Mammary microvascular endothelial cell (primary cell): Measurements from ENCODE around the gene WDR33. TPM values are rescaled to one million over a fixed set of nuclear protein-coding genes. Genes with fewer than 3 reads are reported as not detected.

Experiments
- total RNA-seq: library from RNA; depleted of rRNA; stranded (reverse); fragments of >200 nt; gene quantifications from 2 replicates; pipeline ENCODE4 v1.2.3, GENCODE V29; 2015

WDR33 gene
- total RNA-seq: 17.3 and 19.8 TPM in 2 replicates

GRCh38 chr2:127810619-127811396 is at the start of gene WDR33:
Gene WDR33 (minus strand): TSS chr2:127811171. CDS start chr2:127770981, 40,190 bp downstream.

GRCh38 chr2:127701193-127701650 is 109.7 kb downstream of the WDR33 start, which contains the start of gene SFT2D3:
Gene SFT2D3 (plus strand): TSS chr2:127701497. CDS start chr2:127701529, 32 bp downstream.

GRCh38 chr2:127675331-127676261 is 135.4 kb downstream of the WDR33 start, which contains the start of gene LIMS2:
Gene LIMS2 (minus strand): TSS chr2:127675530. CDS start chr2:127675024, 506 bp downstream.

Other genes starting within 250 kb of the WDR33 start
- gene GPR17, start 165.0 kb downstream of the WDR33 start, total RNA-seq: not detected in 2 replicates
- 43.8 and 47.4 TPM in 2 replicates for gene LIMS2, start 135.6 kb downstream of the WDR33 start, total RNA-seq
- 5.4 and 7.8 TPM in 2 replicates for gene SFT2D3, start 109.7 kb downstream of the WDR33 start, total RNA-seq
- gene POLR2D, start 47.0 kb upstream of the WDR33 start, total RNA-seq: 16.0 and 21.1 TPM in 2 replicates
- 10.1 and 10.9 TPM in 2 replicates for gene AMMECR1L, start 74.8 kb upstream of the WDR33 start, total RNA-seq
- gene SAP130, start 216.9 kb upstream of the WDR33 start, total RNA-seq: 9.7 and 12.1 TPM in 2 replicates